GM12891 (cell line): Measurements from ENCODE around the gene SLC6A19.
"Not testable (repeated sequence)": the region's sequence is repeated elsewhere in the genome, so short reads cannot be mapped to it uniquely, and the experiment has no call there.

Experiments used
- POLR2AphosphoS5 ChIP-seq: IDR thresholded peaks from 2 replicates; pipeline ENCODE4 v1.6.1; 2011; ENCODE audit warnings: low read depth, low read length, control low read depth
- TAF1 ChIP-seq: IDR thresholded peaks from 2 replicates; pipeline ENCODE4 v1.6.1; 2011; ENCODE audit warnings: low read depth, low read length, control low read depth

DNA sequence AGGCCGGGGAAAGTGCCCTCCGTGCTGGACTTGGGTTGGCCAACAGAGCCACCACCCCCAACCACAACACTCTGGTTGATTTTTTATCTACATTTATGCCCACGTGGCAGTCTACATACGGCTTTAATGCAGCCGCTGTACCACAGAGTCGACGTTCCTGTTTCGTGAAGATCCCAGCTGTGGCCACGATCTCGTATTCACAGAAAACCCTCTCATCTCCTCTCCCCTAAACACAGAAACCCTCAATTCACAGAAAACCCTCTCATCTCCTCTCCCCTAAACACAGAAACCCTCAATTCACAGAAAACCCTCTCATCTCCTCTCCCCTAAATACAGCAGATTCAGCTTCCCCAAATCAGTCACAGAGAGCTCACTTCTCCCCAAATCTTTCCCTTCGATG is 27.6 kb downstream of the SLC6A19 start:
- TF ChIP-seq POLR2AphosphoS5, TAF1: not testable (repeated sequence)
